ENCODE data around the gene GPR149. TPM values are rescaled to one million over a fixed set of nuclear protein-coding genes. Genes with fewer than 3 reads are reported as not detected.

GPR149 gene
- total RNA-seq, 1 donor from 2014 or later = not detected

DNA sequence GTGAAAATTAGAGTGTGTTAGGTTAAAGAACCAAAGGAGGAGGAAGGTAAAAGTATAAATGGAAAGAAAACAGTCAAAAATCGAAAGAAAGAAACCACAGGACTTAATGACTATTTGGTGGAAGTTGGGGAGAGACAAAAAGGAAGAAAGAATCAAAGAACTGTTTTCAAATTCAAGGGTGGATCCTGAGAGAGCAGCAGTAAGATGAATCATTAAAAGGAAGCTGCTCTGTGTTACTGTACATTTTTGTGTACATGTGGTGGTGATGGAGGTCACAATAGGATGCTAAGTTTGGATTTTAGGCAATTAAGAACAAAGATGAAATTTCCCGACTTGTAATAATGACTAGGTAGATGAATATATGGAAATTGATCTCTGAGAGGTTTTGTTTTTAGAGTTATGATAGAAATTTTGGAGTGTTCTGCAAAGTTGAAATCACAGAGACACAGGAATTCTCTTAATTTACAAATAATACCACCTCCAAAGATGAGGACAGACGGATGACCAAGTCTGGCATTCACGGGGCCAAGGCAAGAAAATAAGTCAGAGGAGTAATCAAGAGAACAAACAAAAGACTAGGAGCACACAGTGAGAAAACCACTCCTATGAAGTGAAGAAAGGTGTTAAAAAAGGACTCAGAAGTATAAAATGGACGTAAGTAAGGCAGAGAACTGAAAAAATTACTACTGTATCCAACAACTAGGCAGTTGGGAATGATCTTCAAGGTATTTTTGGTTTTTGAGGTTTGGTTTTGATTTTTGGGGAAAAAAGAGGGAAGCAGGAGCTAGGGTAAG is 112.8 kb downstream of the GPR149 start:
- Histone ChIP-seq H3K27me3 (ENCODE audit: control insufficient read depth, insufficient read depth, low read length) (no peaks in the 10 kb centered on the region), H3K4me3 (ENCODE audit: low read depth, low read length) (no peak overlapping the region), H3K36me3 (ENCODE audit: control insufficient read depth, insufficient read depth, low read length) (peaks cover 3% of the 10 kb centered on the region)
- DNase-seq (ENCODE audit: low read depth) (no peak), FAIRE-seq (no peak)
- TF ChIP-seq, protein P1, sequence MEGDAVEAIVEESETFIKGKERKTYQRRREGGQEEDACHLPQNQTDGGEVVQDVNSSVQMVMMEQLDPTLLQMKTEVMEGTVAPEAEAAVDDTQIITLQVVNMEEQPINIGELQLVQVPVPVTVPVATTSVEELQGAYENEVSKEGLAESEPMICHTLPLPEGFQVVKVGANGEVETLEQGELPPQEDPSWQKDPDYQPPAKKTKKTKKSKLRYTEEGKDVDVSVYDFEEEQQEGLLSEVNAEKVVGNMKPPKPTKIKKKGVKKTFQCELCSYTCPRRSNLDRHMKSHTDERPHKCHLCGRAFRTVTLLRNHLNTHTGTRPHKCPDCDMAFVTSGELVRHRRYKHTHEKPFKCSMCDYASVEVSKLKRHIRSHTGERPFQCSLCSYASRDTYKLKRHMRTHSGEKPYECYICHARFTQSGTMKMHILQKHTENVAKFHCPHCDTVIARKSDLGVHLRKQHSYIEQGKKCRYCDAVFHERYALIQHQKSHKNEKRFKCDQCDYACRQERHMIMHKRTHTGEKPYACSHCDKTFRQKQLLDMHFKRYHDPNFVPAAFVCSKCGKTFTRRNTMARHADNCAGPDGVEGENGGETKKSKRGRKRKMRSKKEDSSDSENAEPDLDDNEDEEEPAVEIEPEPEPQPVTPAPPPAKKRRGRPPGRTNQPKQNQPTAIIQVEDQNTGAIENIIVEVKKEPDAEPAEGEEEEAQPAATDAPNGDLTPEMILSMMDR (IDR thresholded peaks at IDR 0.05; ENCODE audit: insufficient read depth, low read length, severe bottlenecking) = no peak

DNA sequence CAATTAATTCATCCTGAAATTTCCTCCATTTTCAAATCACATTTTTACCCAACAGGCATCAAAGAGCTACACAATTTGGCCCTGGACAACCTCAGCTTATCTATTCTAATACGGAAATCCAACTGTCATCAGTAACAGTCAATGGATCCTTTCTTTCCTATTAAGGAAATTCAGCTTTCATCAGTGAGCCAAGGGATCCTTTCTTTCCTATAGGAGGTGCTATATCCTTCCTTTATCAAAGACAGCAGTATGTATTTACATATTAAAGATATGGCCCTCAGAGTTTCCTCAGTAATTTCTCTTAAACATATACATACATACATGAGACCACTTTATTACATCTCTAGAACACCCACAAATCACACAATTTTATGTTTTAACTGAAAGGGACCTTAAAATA is 115.8 kb downstream of the GPR149 start:
- Histone ChIP-seq H3K27me3 (ENCODE audit: control insufficient read depth, insufficient read depth, low read length) (no peaks in the 10 kb centered on the region), H3K36me3 (ENCODE audit: control insufficient read depth, insufficient read depth, low read length) (peaks cover 3% of the 10 kb centered on the region), H3K4me3 (ENCODE audit: low read depth, low read length) (no peak overlapping the region)
- DNase-seq (ENCODE audit: low read depth) (no peak), FAIRE-seq (no peak)
- TF ChIP-seq, protein P1 (IDR thresholded peaks at IDR 0.05; ENCODE audit: insufficient read depth, low read length, severe bottlenecking) = no peak

DNA sequence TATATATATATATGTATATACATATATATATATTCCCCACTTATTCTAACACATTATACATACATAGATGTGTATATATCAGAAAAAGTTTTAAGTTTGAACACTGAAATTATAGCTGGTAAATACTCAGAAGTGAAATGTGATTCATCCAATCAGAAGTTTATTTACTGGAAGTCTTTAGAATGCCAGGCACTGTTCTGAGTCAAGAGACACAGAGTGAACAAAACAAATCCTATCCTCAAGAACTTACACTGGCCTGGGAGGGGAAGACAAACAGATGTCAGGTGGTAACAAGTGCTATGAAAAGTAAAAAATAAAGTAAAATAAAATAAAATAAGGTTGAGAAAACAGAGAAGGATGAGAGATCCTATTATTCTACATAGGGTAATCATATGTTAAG is 119.2 kb downstream of the GPR149 start:
- DNase-seq (ENCODE audit: low read depth) (no peak), FAIRE-seq (no peak)
- H3K36me3 ChIP-seq (ENCODE audit: control insufficient read depth, insufficient read depth, low read length) = peaks cover 4% of the 10 kb centered on the region
- H3K4me3 ChIP-seq (ENCODE audit: low read depth, low read length) = no peak overlapping the region
- TF ChIP-seq, protein P1 (IDR thresholded peaks at IDR 0.05; ENCODE audit: insufficient read depth, low read length, severe bottlenecking) = no peak
- no peaks in the 10 kb centered on the region for H3K27me3 ChIP-seq (ENCODE audit: control insufficient read depth, insufficient read depth, low read length)

DNA sequence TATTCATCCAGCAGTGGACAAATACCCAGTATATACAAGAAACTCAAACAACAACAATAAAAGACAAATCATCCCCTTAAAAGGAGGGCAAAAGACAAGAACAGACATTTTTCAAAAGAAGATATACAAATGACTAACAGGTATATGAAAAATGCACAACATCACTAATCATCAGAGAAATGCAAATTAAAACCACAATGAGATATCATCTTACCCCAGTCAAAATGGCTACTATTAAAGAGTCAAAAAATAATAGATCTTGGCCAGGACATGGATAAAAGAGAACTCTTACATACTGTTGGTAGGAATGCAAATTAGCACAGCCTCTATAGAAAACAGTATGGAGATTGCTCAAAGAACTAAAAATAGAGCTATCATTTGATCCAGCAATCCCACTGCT is 122.6 kb downstream of the GPR149 start:
- DNase-seq (ENCODE audit: low read depth) (no peak), FAIRE-seq (no peak)
- Histone ChIP-seq H3K36me3 (ENCODE audit: control insufficient read depth, insufficient read depth, low read length) (peaks cover 7% of the 10 kb centered on the region), H3K27me3 (ENCODE audit: control insufficient read depth, insufficient read depth, low read length) (no peaks in the 10 kb centered on the region), H3K4me3 (ENCODE audit: low read depth, low read length) (no peak overlapping the region)
- TF ChIP-seq, protein P1 (IDR thresholded peaks at IDR 0.05; ENCODE audit: insufficient read depth, low read length, severe bottlenecking) = no peak

DNA sequence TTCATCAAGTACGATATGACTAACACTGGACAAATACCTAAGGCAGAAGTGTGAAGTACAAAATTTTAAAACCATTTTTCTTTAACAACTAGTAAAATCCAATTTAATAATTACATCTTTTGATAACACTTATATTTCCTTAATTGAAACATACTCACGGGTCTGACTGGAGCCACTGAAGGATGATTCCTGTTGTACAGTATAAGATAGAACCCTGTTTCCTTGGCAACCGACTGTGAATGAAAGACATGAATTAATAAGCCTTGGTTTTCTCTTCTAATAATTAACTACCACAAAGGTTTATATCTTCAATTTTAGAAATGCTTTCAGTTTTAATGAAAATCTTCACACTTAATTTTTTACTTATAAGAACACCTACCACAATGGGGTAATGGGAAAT is 125.1 kb downstream of the GPR149 start:
- Histone ChIP-seq H3K27me3 (ENCODE audit: control insufficient read depth, insufficient read depth, low read length) (no peaks in the 10 kb centered on the region), H3K36me3 (ENCODE audit: control insufficient read depth, insufficient read depth, low read length) (peaks cover 10% of the 10 kb centered on the region), H3K4me3 (ENCODE audit: low read depth, low read length) (no peak overlapping the region)
- TF ChIP-seq, protein P1 (IDR thresholded peaks at IDR 0.05; ENCODE audit: insufficient read depth, low read length, severe bottlenecking) = no peak
- FAIRE-seq (no peak), DNase-seq (ENCODE audit: low read depth) (no peak)
